Forelimb muscle (tissue), 1 donor: ENCODE data around the gene CARD10. TPM values are rescaled to one million over a fixed set of nuclear protein-coding genes. Genes with fewer than 3 reads are reported as not detected.

Experiments used
- DNase-seq: peaks from one replicate; pipeline ENCODE4 v3.0.0-alpha.2; 2013; ENCODE audit warnings: low read depth
- polyA plus RNA-seq: library from polyadenylated mRNA; unstranded; fragments of 120-200 nt; gene quantifications from one replicate; pipeline ENCODE4 v1.2.1, GENCODE V29; 2013; ENCODE audit not compliant: insufficient read length

Gene CARD10
- polyA plus RNA-seq, 1 donor, result 10.8 TPM

- no peak for DNase-seq
Measured at GRCh38 chr22:37440875-37441274, 78.3 kb downstream of the CARD10 start.

Other genes starting within 250 kb of the CARD10 start
- 5.2 TPM for gene CYTH4, start 236.9 kb downstream of the CARD10 start, polyA plus RNA-seq
- 1.4 TPM for gene ELFN2, start 91.9 kb downstream of the CARD10 start, polyA plus RNA-seq
- 7.3 TPM for gene MFNG, start 33.0 kb downstream of the CARD10 start, polyA plus RNA-seq
- gene CDC42EP1, start 41.1 kb upstream of the CARD10 start, polyA plus RNA-seq, result 35.3 TPM
- gene LGALS2, start 60.7 kb upstream of the CARD10 start, polyA plus RNA-seq, result 0.56 TPM
- gene GGA1, start 89.4 kb upstream of the CARD10 start, polyA plus RNA-seq, result 44.8 TPM
- gene SH3BP1, start 120.3 kb upstream of the CARD10 start, polyA plus RNA-seq, result 10.5 TPM
- gene PDXP, start 139.3 kb upstream of the CARD10 start, polyA plus RNA-seq, result 17.3 TPM
- 1,611 TPM for gene LGALS1, start 156.2 kb upstream of the CARD10 start, polyA plus RNA-seq
- gene NOL12, start 166.9 kb upstream of the CARD10 start, polyA plus RNA-seq, result 15.9 TPM
- 39.9 TPM for gene TRIOBP, start 177.6 kb upstream of the CARD10 start, polyA plus RNA-seq